GM13976 (cell line): ENCODE measurements around the gene ACBD4.

Source experiments
- DNase-seq: peaks from one replicate; pipeline ENCODE4 v3.0.0; 2012; ENCODE audit warnings: low spot score
- in situ Hi-C: fragments of 300-500 bp; cut with MboI; formaldehyde crosslinking; loops from one replicate; pipeline ENCODE4 v1.12.0; 2022; ENCODE audit warnings: low sequenced_read_pairs, mixed read lengths, inconsistent platforms; ENCODE audit not compliant: unreplicated experiment
- TF ChIP-seq, protein P1 (sequence below): IDR thresholded peaks from 2 replicates; pipeline ENCODE4 v1.5.1; 2012; ENCODE audit warnings: borderline replicate concordance, mild to moderate bottlenecking; ENCODE audit not compliant: insufficient read depth; ENCODE audit errors: extremely low read depth, missing control alignments, control extremely low read depth

ACBD4 gene

GRCh38 chr17:45132572-45133463 is 2.7 kb upstream of the ACBD4 start:
- DNase-seq: peak; percentile 96
- TF ChIP-seq, protein P1, sequence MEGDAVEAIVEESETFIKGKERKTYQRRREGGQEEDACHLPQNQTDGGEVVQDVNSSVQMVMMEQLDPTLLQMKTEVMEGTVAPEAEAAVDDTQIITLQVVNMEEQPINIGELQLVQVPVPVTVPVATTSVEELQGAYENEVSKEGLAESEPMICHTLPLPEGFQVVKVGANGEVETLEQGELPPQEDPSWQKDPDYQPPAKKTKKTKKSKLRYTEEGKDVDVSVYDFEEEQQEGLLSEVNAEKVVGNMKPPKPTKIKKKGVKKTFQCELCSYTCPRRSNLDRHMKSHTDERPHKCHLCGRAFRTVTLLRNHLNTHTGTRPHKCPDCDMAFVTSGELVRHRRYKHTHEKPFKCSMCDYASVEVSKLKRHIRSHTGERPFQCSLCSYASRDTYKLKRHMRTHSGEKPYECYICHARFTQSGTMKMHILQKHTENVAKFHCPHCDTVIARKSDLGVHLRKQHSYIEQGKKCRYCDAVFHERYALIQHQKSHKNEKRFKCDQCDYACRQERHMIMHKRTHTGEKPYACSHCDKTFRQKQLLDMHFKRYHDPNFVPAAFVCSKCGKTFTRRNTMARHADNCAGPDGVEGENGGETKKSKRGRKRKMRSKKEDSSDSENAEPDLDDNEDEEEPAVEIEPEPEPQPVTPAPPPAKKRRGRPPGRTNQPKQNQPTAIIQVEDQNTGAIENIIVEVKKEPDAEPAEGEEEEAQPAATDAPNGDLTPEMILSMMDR: peak; percentile 94
- in situ Hi-C loops: loop anchor here (10.0 kb wide), 1 partner anchor 62 kb away; no protein-coding TSS in a partner anchor

DNA sequence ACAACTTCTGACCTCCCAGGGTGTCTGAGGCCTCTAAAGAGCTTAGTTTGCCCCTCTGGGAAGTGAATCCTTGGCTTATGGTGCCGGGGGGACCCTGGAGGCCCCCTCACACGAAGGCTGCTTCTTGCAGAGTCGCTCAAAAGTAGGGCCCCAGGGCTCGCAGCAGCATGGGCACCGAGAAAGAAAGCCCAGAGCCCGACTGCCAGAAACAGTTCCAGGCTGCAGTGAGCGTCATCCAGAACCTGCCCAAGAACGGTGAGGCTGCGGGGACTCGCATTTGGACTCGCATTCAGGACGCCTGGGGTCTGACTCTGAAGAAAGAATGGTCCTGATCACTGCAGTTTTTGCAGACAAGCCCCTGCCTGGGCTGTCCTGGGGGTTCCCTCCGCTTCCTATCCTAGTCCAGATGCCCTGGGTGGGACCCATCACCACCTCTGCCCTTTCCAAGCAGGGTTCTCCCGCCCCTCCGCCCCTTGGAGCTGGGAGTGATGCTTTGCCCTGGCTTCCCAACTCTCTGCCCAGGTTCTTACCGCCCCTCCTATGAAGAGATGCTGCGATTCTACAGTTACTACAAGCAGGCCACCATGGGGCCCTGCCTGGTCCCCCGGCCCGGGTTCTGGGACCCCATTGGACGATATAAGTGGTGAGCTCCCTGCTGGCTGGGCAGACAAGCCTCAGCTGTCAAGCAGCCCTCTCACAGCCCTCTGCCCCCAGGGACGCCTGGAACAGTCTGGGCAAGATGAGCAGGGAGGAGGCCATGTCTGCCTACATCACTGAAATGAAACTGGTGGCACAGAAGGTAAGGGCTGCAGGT is 698 bp downstream of the ACBD4 start:
- DNase-seq: no peak
- TF ChIP-seq, protein P1: no peak
- in situ Hi-C loops: loop anchor here (10.0 kb wide), 1 partner anchor 59 kb away; no protein-coding TSS in a partner anchor

- in situ Hi-C loops: loop anchor here (10.0 kb wide), 1 partner anchor 58 kb away; no protein-coding TSS in a partner anchor
- TF ChIP-seq, protein P1: no peak
- no peak for DNase-seq
Observed at GRCh38 chr17:45136846-45137560, 1.5 kb downstream of the ACBD4 start.

GRCh38 chr17:45137561-45138305 is 2.2 kb downstream of the ACBD4 start:
- in situ Hi-C loops: loop anchor here (10.0 kb wide), 1 partner anchor 57 kb away; no protein-coding TSS in a partner anchor
- no peak for DNase-seq
- TF ChIP-seq, protein P1: no peak

GRCh38 chr17:45138911-45139532 is 3.5 kb downstream of the ACBD4 start:
- TF ChIP-seq, protein P1: no peak
- DNase-seq: no peak
- in situ Hi-C loops: loop anchor here (10.0 kb wide), 1 partner anchor 56 kb away; no protein-coding TSS in a partner anchor
